ENCODE measurements around the gene MRPL19.

The MRPL19 gene

DNA sequence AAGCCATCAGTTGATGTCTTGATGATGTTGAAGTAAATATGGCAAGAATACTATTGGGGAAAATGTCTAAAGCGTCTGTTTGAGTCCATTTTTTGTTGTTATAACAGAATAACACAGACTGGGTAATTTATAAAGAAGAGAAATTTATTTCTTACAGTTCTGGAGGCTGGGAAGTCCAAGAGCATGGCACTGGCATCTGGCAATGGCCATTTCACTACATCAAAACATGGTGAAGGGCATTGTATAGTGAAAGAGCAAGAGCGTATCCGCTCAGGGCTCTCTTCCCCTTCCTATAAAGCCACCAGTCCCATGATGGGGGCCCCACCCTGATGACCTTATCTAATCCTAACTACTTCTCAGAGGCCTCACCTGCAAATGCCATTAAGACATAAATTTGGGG, 29.6 kb upstream of the MRPL19 start:
- H3K4me1 ChIP-seq (ENCODE audit: control insufficient read depth in 1 of 2, insufficient read depth in 1 of 2, low read depth in 1 of 2, low read length in 1 of 2): no peaks in the 10 kb centered on the region
- TF ChIP-seq, protein P1, sequence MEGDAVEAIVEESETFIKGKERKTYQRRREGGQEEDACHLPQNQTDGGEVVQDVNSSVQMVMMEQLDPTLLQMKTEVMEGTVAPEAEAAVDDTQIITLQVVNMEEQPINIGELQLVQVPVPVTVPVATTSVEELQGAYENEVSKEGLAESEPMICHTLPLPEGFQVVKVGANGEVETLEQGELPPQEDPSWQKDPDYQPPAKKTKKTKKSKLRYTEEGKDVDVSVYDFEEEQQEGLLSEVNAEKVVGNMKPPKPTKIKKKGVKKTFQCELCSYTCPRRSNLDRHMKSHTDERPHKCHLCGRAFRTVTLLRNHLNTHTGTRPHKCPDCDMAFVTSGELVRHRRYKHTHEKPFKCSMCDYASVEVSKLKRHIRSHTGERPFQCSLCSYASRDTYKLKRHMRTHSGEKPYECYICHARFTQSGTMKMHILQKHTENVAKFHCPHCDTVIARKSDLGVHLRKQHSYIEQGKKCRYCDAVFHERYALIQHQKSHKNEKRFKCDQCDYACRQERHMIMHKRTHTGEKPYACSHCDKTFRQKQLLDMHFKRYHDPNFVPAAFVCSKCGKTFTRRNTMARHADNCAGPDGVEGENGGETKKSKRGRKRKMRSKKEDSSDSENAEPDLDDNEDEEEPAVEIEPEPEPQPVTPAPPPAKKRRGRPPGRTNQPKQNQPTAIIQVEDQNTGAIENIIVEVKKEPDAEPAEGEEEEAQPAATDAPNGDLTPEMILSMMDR (IDR thresholded peaks at IDR 0.05): no peak
- H3K27me3 ChIP-seq: peaks cover 8% of the 10 kb centered on the region
- no peaks in the 10 kb centered on the region for H3K9me3 ChIP-seq
- H3K36me3 ChIP-seq: no peaks in the 10 kb centered on the region
- no peak overlapping the region for H3K4me3 ChIP-seq (ENCODE audit: low read depth in 1 of 2, low read length in 1 of 2)
- H3K27ac ChIP-seq: no peak overlapping the region

GRCh38 chr2:75619956-75620740, 26.4 kb upstream of the MRPL19 start:
- H3K36me3 ChIP-seq: no peaks in the 10 kb centered on the region
- peaks cover 15% of the 10 kb centered on the region for H3K27me3 ChIP-seq
- no peaks in the 10 kb centered on the region for H3K9me3 ChIP-seq
- no peak overlapping the region for H3K27ac ChIP-seq
- TF ChIP-seq, protein P1 (IDR thresholded peaks at IDR 0.05): no peak
- no peak overlapping the region for H3K4me3 ChIP-seq (ENCODE audit: low read depth in 1 of 2, low read length in 1 of 2)
- H3K4me1 ChIP-seq (ENCODE audit: control insufficient read depth in 1 of 2, insufficient read depth in 1 of 2, low read depth in 1 of 2, low read length in 1 of 2): no peaks in the 10 kb centered on the region

GRCh38 chr2:75621228-75621627, 25.4 kb upstream of the MRPL19 start:
- no peak overlapping the region for H3K27ac ChIP-seq
- no peaks in the 10 kb centered on the region for H3K36me3 ChIP-seq
- no peak overlapping the region for H3K4me3 ChIP-seq (ENCODE audit: low read depth in 1 of 2, low read length in 1 of 2)
- no peaks in the 10 kb centered on the region for H3K9me3 ChIP-seq
- TF ChIP-seq, protein P1 (IDR thresholded peaks at IDR 0.05): no peak
- no peaks in the 10 kb centered on the region for H3K4me1 ChIP-seq (ENCODE audit: control insufficient read depth in 1 of 2, insufficient read depth in 1 of 2, low read depth in 1 of 2, low read length in 1 of 2)
- H3K27me3 ChIP-seq: peaks cover 16% of the 10 kb centered on the region

DNA sequence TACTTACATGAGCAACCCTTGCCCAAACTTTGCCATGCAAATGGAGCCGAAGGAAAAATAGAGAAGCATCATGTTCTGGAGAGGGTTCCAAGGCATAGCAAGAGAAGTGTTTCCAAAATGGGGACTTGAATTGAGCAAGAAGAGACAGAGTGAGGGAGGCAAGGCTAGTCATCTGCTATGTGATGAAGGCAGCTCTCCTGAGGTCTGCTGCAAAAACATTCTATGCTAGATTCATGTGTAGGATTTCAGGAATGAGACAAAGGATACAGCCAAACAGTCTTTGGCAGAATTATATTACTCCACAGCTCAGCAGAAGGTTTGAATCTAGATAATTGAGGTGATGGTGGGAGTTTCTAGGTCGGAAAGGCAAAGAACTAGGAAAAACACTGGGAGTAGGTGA, 24.1 kb upstream of the MRPL19 start:
- peaks cover 25% of the 10 kb centered on the region for H3K27me3 ChIP-seq
- no peaks in the 10 kb centered on the region for H3K4me1 ChIP-seq (ENCODE audit: control insufficient read depth in 1 of 2, insufficient read depth in 1 of 2, low read depth in 1 of 2, low read length in 1 of 2)
- H3K9me3 ChIP-seq: no peaks in the 10 kb centered on the region
- TF ChIP-seq, protein P1 (IDR thresholded peaks at IDR 0.05): no peak
- no peak overlapping the region for H3K27ac ChIP-seq
- no peak overlapping the region for H3K4me3 ChIP-seq (ENCODE audit: low read depth in 1 of 2, low read length in 1 of 2)
- H3K36me3 ChIP-seq: no peaks in the 10 kb centered on the region

GRCh38 chr2:75622929-75623328, 23.7 kb upstream of the MRPL19 start:
- Histone ChIP-seq H3K27ac (no peak overlapping the region), H3K27me3 (peaks cover 27% of the 10 kb centered on the region), H3K4me3 (ENCODE audit: low read depth in 1 of 2, low read length in 1 of 2) (no peak overlapping the region), H3K9me3 (no peaks in the 10 kb centered on the region), H3K36me3 (no peaks in the 10 kb centered on the region), H3K4me1 (ENCODE audit: control insufficient read depth in 1 of 2, insufficient read depth in 1 of 2, low read depth in 1 of 2, low read length in 1 of 2) (no peaks in the 10 kb centered on the region)
- TF ChIP-seq, protein P1 (IDR thresholded peaks at IDR 0.05): no peak

All from neutrophil (primary cell).